ENCODE data around the gene TSPYL4.

DNA sequence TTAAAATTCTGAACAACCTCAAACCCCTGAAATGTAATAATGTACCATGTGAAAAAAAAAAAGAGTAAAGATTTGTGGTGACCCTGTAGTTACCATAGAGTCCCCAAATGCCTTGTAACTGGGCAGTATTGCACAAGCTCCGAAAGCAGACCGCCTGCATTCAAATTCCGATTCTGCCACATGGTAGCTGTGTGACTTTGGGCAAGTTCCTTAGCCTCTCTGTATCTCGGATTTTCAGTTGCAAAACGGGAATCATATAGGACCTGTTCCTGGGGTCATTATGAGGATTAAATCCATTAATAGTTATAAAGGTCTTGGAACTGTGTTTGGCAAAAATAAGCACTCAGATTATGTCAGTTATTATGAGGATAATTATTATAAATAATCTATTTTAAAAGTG is 43.6 kb downstream of the TSPYL4 start:
- TF ChIP-seq POLR2A (IDR thresholded peaks at IDR 0.05) (no peak), CTCF (IDR thresholded peaks at IDR 0.05) (no peak)
